Neuronal stem cell (in vitro differentiated cells): ENCODE data around the gene C1orf52.
A peak's percentile ranks its signal among the peaks of the same experiment; 100 is the strongest.

Experiments used
- DNase-seq: peaks from one replicate; pipeline ENCODE4 v3.0.0-alpha.2; 2013; ENCODE audit warnings: low spot score
- H2AFZ ChIP-seq: one replicate; pipeline ENCODE4 v1.6.1; 2013; ENCODE audit warnings: mild to moderate bottlenecking, low read length, inconsistent platforms
- H2AK5ac ChIP-seq: 2 replicates; pipeline ENCODE4 v1.6.1; 2013; ENCODE audit warnings: low read depth, mild to moderate bottlenecking, inconsistent platforms, low read length, moderate library complexity, mixed read lengths
- H2BK120ac ChIP-seq: 2 replicates; pipeline ENCODE4 v1.6.1; 2013; ENCODE audit warnings: low read depth, mild to moderate bottlenecking, inconsistent platforms, low read length, moderate library complexity, mixed read lengths
- H2BK12ac ChIP-seq: one replicate; pipeline ENCODE4 v1.6.1; 2013; ENCODE audit warnings: low read length, inconsistent platforms
- H2BK15ac ChIP-seq: 2 replicates; pipeline ENCODE4 v1.6.1; 2013; ENCODE audit warnings: mild to moderate bottlenecking, low read length, inconsistent platforms, mixed read lengths
- H2BK5ac ChIP-seq: one replicate; pipeline ENCODE4 v1.6.1; 2013; ENCODE audit warnings: inconsistent platforms, mild to moderate bottlenecking, low read length, moderate library complexity
- H3K14ac ChIP-seq: one replicate; pipeline ENCODE4 v1.6.1; 2013; ENCODE audit warnings: low read length, inconsistent platforms
- H3K18ac ChIP-seq: 2 replicates; pipeline ENCODE4 v1.6.1; 2013; ENCODE audit warnings: low read length, inconsistent platforms
- H3K23ac ChIP-seq: 2 replicates; pipeline ENCODE4 v1.6.1; 2013; ENCODE audit warnings: low read depth, mild to moderate bottlenecking, mixed read lengths, low read length, inconsistent platforms; ENCODE audit not compliant: poor library complexity
- H3K27ac ChIP-seq: replicated peaks from 3 replicates; pipeline ENCODE4 v1.5.1; 2013; ENCODE audit warnings: low read length, inconsistent platforms
- H3K27me3 ChIP-seq, 3 experiments: 2 replicates each; pipeline ENCODE4 v1.6.1; 2013; ENCODE audit warnings: low read length in 3 of 3, mild to moderate bottlenecking in 2 of 3, inconsistent platforms in 1 of 3, low read depth in 1 of 3, mixed read lengths in 1 of 3, moderate library complexity in 1 of 3; ENCODE audit not compliant: control insufficient read depth in 3 of 3, insufficient read depth in 3 of 3
- H3K36me3 ChIP-seq, 2 donors: replicated peaks in 1 of 2; 2 replicates each; pipeline ENCODE4 v1.6.1; 2013; ENCODE audit warnings: low read length in 2 of 2; ENCODE audit not compliant: control insufficient read depth in 2 of 2, insufficient read depth in 2 of 2
- H3K4ac ChIP-seq: 2 replicates; pipeline ENCODE4 v1.6.1; 2013; ENCODE audit warnings: inconsistent platforms, mild to moderate bottlenecking, low read length, moderate library complexity
- H3K4me1 ChIP-seq, 2 donors: 1 replicate in 1 of 2; 2 replicates in 1 of 2; pipeline ENCODE4 v1.6.1; 2013; ENCODE audit warnings: low read length in 2 of 2, low read depth in 1 of 2; ENCODE audit not compliant: control insufficient read depth in 2 of 2, insufficient read depth in 1 of 2
- H3K4me2 ChIP-seq: one replicate; pipeline ENCODE4 v1.6.1; 2013; ENCODE audit warnings: mild to moderate bottlenecking, low read length, inconsistent platforms; ENCODE audit not compliant: insufficient read depth, poor library complexity, severe bottlenecking
- H3K4me3 ChIP-seq, 2 donors: 2 replicates each; pipeline ENCODE4 v1.5.1; 2013; ENCODE audit warnings: low read length in 2 of 2, mild to moderate bottlenecking in 2 of 2, inconsistent platforms in 1 of 2, moderate library complexity in 1 of 2
- H3K79me1 ChIP-seq: one replicate; pipeline ENCODE4 v1.6.1; 2013; ENCODE audit warnings: low read depth, mild to moderate bottlenecking, inconsistent platforms, low read length, moderate library complexity
- H3K9ac ChIP-seq: one replicate; pipeline ENCODE4 v1.6.1; 2013; ENCODE audit warnings: mild to moderate bottlenecking, low read depth, low read length, inconsistent platforms; ENCODE audit not compliant: poor library complexity
- H3K9me3 ChIP-seq, 2 donors: replicated peaks in 1 of 2; 2 replicates each; pipeline versions ENCODE3 to v1.6.1; 2013; ENCODE audit warnings: low read length in 2 of 2, mild to moderate bottlenecking in 2 of 2, inconsistent platforms in 1 of 2, low read depth in 1 of 2, mixed read lengths in 1 of 2, moderate library complexity in 1 of 2; ENCODE audit not compliant: control insufficient read depth in 2 of 2, insufficient read depth in 1 of 2
- H4K8ac ChIP-seq: one replicate; pipeline ENCODE4 v1.6.1; 2013; ENCODE audit warnings: low read depth, mild to moderate bottlenecking, inconsistent platforms, low read length, moderate library complexity
- H4K91ac ChIP-seq: one replicate; pipeline ENCODE4 v1.6.1; 2013; ENCODE audit warnings: low read length, low read depth, mild to moderate bottlenecking, inconsistent platforms; ENCODE audit not compliant: poor library complexity
- WGBS, 2 donors: extraction: QIAGEN DNeasy Blood & Tissue Kit; methylation state at CpG; one replicate each; pipeline ENCODE4 v1.1.7; 2013; ENCODE audit warnings: missing lambda C conversion rate in 2 of 2, mixed read lengths in 1 of 2; ENCODE audit not compliant: insufficient read length in 2 of 2, insufficient replicate concordance in 1 of 2; ENCODE audit errors: extremely low coverage in 2 of 2; 5-methylcytosine and 5-hydroxymethylcytosine counted together

C1orf52 gene

DNA sequence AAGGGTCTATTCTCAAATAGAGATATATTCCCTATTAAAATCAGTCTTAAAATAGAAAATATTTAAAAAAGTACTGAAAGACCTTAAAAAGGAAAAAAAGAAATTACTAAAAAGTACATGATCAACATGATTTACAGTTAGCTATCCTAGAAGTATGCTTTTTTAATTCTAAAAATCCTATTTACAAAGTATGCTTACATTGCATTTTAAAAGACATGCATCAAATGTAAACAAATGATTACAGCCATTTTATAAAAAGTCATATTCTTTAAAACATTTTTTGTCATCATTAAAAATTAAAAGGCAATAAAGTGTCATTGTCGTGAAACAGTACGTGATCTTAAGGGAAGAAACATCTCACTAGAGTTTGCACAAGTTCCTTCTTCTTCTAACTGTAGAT, 7.9 kb upstream of the C1orf52 start:
- H3K9ac ChIP-seq = no peak overlapping the region
- no peak overlapping the region for H2BK120ac ChIP-seq
- peaks cover 8 to 78% of the 10 kb centered on the region in 2 donors for H3K36me3 ChIP-seq

DNA sequence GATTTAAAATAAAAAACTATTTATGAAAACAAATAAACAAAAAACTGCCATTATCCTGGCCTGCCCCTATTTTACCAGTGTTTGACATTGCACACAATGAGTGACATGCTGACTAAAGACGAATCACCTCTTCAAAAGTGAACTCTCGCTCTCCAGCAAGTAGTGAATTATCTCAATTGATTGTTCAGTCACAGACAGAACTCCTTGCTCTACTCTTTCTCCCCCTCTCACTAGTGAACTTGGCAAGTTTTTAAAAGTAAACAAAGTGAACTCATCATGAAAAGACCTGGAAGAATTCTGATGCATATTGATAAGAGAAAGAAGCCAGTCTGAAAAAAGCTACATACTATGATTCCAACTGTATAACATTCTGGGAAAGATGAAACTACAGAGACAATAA, 4.7 kb upstream of the C1orf52 start:
- Histone ChIP-seq H3K36me3 (peaks cover 8 to 49% of the 10 kb centered on the region in 2 donors), H2BK12ac (no peak overlapping the region), H2BK15ac (no peak overlapping the region), H3K27me3 (no peaks in the 10 kb centered on the region), H3K18ac (no peak overlapping the region), H2AK5ac (no peak overlapping the region), H3K27ac (no peak overlapping the region), H4K8ac (no peak overlapping the region), H3K9ac (no peak overlapping the region), H2AFZ (no peak overlapping the region), H2BK5ac (no peak overlapping the region), H3K4me3 (no peak overlapping the region), H3K4me2 (no peak overlapping the region), H3K14ac (no peak overlapping the region), H3K23ac (no peak overlapping the region), H2BK120ac (no peak overlapping the region), H3K79me1 (peaks cover 2% of the 10 kb centered on the region), H3K4me1 (peaks cover 0 to 3% of the 10 kb centered on the region in 2 donors), H4K91ac (no peak overlapping the region), H3K9me3 (peaks cover 2 to 5% of the 10 kb centered on the region in 2 donors), H3K4ac (no peak overlapping the region)
- DNase-seq = no peak
- WGBS, 2 donors = no CpG with 5 or more reads among the region's 2 CpGs

More for the DNA sequence above, 7.9 kb upstream of the C1orf52 start:
- no peak overlapping the region for H3K4me3 ChIP-seq
- no peak overlapping the region for H4K8ac ChIP-seq
- no peaks in the 10 kb centered on the region for H3K79me1 ChIP-seq
- no peaks in the 10 kb centered on the region for H3K9me3 ChIP-seq
- H3K18ac ChIP-seq = no peak overlapping the region
- no peak overlapping the region for H4K91ac ChIP-seq
- H2BK5ac ChIP-seq = no peak overlapping the region
- no peaks in the 10 kb centered on the region for H3K4me1 ChIP-seq
- no peak overlapping the region for H3K14ac ChIP-seq
- no peak overlapping the region for H3K4me2 ChIP-seq
- H3K27ac ChIP-seq = no peak overlapping the region
- H2AK5ac ChIP-seq = no peak overlapping the region
- H2BK15ac ChIP-seq = no peak overlapping the region
- no peak overlapping the region for H3K23ac ChIP-seq
- WGBS, 2 donors = no CpG with 5 or more reads among the region's 2 CpGs
- no peak for DNase-seq
- H3K27me3 ChIP-seq = no peaks in the 10 kb centered on the region
- no peak overlapping the region for H2BK12ac ChIP-seq
- no peak overlapping the region for H3K4ac ChIP-seq
- H2AFZ ChIP-seq = no peak overlapping the region

DNA sequence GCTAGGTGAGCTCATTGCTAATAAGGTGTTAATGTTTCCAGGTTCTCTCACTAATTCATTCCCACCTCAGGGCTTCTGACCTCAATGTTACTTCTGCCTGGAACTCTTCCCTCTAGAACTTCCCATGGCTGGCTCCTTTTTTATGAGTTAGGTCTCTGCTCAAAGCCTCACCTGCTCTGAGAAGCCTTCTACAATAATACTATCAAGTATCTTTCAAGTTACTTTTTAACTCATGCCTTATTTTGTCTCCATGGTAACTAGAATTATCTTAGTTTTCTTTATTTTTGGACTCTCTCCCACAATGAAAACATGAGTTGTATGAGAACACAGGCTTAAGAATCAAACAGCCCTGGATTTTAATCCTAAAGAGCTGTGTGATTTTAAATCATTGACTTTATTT, 3.5 kb upstream of the C1orf52 start:
- Histone ChIP-seq H2BK5ac (no peak overlapping the region), H3K4me3 (no peak overlapping the region), H4K91ac (no peak overlapping the region), H3K23ac (no peak overlapping the region), H2AFZ (no peak overlapping the region), H4K8ac (no peak overlapping the region), H3K4ac (no peak overlapping the region), H3K9me3 (peaks cover 2 to 5% of the 10 kb centered on the region in 2 donors), H3K9ac (no peak overlapping the region), H3K14ac (no peak overlapping the region), H3K36me3 (peaks cover 8 to 48% of the 10 kb centered on the region in 2 donors), H3K27ac (no peak overlapping the region), H2AK5ac (no peak overlapping the region), H2BK120ac (no peak overlapping the region), H3K4me1 (peaks cover 4 to 8% of the 10 kb centered on the region in 2 donors), H2BK12ac (no peak overlapping the region), H2BK15ac (no peak overlapping the region), H3K27me3 (no peaks in the 10 kb centered on the region), H3K4me2 (no peak overlapping the region), H3K18ac (no peak overlapping the region), H3K79me1 (peaks cover 5% of the 10 kb centered on the region)
- no peak for DNase-seq

DNA sequence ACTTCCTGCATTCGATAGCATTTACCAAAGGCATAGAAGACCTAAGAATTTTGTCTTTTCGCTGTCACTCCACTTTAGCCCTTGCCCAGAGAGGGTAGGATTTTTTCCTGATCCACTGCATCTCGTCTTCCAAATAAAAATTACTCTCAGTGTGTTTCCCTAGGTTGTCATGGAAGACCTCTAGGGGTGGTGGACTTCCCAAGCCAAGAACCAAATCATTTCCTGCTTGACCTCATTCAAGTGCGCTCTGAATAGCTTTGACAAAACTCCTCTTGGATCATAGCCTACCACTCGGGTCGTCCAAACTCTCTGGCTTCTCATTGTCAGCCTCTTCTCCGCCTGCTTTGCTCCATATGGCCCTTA, 431 bp upstream of the C1orf52 start:
- Histone ChIP-seq H3K4me1 (peaks cover 4 to 11% of the 10 kb centered on the region in 2 donors), H3K36me3 (peaks cover 2 to 49% of the 10 kb centered on the region in 2 donors), H3K4ac (no peak overlapping the region), H2AK5ac (no peak overlapping the region), H3K9ac (no peak overlapping the region), H3K14ac (no peak overlapping the region), H2BK5ac (no peak overlapping the region), H2AFZ (peak overlapping the region; percentile 95), H2BK12ac (no peak overlapping the region), H4K91ac (no peak overlapping the region), H3K79me1 (peaks cover 5% of the 10 kb centered on the region), H3K23ac (no peak overlapping the region), H3K4me2 (no peak overlapping the region), H4K8ac (no peak overlapping the region), H3K18ac (no peak overlapping the region), H3K27me3 (no peaks in the 10 kb centered on the region), H3K27ac (no peak overlapping the region), H2BK120ac (no peak overlapping the region), H3K4me3 (peak overlapping the region in 1 of 2 donors; percentile 95), H2BK15ac (no peak overlapping the region), H3K9me3 (peaks cover 2 to 5% of the 10 kb centered on the region in 2 donors)
- no peak for DNase-seq
- WGBS, 2 donors = no CpG with 5 or more reads among the region's 7 CpGs
